Sciatic nerve (tissue), 2 donors: Measurements from ENCODE around the gene ABCA5. TPM values are rescaled to one million over a fixed set of nuclear protein-coding genes. Genes with fewer than 3 reads are reported as not detected.

Source experiments
- ATAC-seq: fragments of 200-7000 bp; cut with Tn5 transposase; one replicate; pipeline ENCODE4 v1.9.1; 2020; ENCODE audit warnings: mild to moderate bottlenecking, moderate library complexity
- DNase-seq: peaks from one replicate; pipeline ENCODE4 v3.0.0-alpha.2; 2020; ENCODE audit warnings: low spot score
- intact Hi-C: fragments of 100-400 bp; cut with DNase I; formaldehyde crosslinking; loops from one replicate; pipeline ENCODE4 v1.14.2; 2022
- total RNA-seq: library from RNA; stranded (reverse); fragmentation: NEBNext Ultra II Directional; extraction: Animal tissue kit (Norgen Biotek cat#: 25700); gene quantifications from one replicate; pipeline ENCODE4 v1.2.1, GENCODE V29; 2021
- donor health status: DM: no; HTN: no; CAD: no.
- donor health status: DM: no; HTN: no; CAD: no.

ABCA5 gene, protein sequence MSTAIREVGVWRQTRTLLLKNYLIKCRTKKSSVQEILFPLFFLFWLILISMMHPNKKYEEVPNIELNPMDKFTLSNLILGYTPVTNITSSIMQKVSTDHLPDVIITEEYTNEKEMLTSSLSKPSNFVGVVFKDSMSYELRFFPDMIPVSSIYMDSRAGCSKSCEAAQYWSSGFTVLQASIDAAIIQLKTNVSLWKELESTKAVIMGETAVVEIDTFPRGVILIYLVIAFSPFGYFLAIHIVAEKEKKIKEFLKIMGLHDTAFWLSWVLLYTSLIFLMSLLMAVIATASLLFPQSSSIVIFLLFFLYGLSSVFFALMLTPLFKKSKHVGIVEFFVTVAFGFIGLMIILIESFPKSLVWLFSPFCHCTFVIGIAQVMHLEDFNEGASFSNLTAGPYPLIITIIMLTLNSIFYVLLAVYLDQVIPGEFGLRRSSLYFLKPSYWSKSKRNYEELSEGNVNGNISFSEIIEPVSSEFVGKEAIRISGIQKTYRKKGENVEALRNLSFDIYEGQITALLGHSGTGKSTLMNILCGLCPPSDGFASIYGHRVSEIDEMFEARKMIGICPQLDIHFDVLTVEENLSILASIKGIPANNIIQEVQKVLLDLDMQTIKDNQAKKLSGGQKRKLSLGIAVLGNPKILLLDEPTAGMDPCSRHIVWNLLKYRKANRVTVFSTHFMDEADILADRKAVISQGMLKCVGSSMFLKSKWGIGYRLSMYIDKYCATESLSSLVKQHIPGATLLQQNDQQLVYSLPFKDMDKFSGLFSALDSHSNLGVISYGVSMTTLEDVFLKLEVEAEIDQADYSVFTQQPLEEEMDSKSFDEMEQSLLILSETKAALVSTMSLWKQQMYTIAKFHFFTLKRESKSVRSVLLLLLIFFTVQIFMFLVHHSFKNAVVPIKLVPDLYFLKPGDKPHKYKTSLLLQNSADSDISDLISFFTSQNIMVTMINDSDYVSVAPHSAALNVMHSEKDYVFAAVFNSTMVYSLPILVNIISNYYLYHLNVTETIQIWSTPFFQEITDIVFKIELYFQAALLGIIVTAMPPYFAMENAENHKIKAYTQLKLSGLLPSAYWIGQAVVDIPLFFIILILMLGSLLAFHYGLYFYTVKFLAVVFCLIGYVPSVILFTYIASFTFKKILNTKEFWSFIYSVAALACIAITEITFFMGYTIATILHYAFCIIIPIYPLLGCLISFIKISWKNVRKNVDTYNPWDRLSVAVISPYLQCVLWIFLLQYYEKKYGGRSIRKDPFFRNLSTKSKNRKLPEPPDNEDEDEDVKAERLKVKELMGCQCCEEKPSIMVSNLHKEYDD (N-terminal part only)
- 39.4 TPM for total RNA-seq

DNA sequence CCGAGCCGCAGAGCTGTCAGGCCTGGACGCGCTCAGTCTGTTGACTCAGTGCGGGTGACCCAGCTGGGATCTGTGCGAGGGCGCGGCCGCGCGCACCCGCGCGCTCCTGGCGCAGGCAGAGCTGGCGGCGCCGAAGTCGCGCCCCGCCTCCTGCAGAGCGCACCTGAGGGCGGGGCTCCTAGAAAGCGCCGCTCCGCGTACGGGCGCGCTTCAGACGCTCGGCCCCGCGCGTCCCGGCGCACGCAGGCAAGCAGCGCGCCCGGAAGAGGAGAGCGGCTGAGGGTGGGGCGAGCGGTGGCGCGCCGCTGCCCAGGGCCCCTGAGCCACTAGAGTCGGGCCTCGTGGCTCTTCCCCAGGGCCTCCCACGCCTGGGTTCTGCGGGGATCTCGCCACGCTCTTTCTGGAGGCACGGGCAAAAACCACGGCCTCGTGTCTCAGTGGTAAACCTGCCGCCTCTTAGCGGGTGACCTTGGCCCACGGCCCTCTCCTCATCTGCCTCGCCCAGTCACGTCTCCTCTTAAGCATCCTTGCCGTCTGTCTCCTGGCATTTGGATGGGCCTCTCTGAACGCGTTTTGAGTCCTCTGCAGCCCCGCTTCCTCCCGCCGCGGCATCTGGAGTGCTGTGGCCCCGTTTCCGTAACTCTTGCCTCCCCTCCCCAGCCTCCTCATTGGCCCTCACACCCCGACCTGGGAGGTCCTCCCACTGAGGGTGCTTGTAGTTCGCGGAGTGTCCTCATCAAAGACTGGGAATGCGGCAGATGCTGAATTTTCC is at the start of gene ABCA5:
ABCA5 (minus strand) TSS at position 74 of the 772 bp plus-strand sequence. CDS start 12,718 bp downstream, outside the sequence.
- intact Hi-C loops, result no loop called here
- DNase-seq (peak; percentile 87), ATAC-seq (peak; percentile 96)

DNA sequence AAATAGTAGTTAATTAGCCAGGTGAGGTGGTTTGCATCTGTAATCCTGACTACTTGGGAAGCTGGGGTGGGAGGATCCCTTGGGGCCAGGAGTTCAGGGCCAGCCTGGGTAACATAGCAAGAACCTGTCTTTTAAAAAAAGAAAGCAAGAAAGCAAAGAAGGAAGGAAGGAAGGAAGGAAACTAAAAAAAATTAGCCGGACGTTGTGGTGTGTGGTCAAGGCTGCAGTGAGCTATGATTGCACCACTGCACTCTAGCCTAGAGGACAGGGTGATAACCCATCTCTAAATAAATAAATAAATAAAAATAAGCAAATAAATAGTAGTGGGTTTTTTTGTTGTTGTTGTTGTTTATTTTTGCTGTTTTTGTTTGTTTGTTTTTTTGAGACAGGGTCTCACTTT is 48.3 kb upstream of the ABCA5 start:
- ATAC-seq (no peak), DNase-seq (no peak)
- intact Hi-C loops, result no loop called here

GRCh38 chr17:69373069-69373468 is 46.1 kb upstream of the ABCA5 start:
- intact Hi-C loops, result no loop called here
- DNase-seq (no peak), ATAC-seq (no peak)

DNA sequence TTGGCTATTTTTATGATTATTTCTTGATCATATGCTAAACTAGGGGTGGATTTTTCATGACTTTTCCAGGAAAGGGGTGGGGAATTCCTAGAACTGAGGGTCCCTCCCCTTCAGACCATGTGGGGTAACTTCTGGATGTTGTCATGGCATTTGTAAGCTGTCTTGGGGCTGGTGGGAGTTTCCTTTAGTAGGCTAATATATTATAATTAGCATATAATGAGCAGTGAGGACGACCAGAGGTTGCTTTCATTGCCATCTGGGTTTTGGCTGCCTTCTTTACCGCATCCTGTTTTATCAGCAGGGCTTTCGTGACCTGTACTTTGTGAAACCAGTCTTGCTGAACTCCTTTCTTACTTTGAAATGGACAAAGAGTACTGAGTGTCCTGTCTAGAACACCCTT is 40.4 kb upstream of the ABCA5 start:
- DNase-seq, result no peak
- intact Hi-C loops, result no loop called here
- ATAC-seq, result no peak

DNA sequence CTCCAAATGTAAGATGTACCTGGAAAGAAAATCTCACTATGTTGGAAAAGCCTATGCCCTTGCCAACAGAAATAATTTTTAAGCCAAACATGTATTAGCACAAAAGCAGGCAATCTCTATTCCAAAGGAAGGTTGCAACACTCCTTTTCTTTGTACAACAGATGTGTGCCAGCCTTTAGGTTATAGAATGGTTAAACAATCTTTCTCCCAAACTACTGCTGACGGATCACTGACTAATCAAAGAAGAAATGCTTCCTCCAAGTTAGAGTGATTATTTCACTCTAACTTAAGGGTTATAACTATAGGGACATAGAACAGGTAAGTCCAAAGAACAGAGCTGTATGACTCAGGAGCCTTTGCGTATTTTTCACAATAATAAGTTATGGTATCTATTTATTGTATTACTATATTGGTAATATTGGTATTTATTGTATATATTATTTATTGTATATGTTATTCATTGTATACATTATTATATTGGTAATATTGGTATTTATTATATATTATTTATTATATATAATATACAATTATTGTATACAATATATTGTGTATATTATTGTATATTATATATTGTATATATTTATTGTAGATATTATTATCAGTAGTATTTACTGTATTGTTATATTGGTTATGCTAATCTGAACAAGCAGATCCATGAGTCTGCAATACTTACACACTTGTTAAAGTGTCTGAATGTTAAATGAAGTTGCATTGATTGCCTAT is 36.7 kb upstream of the ABCA5 start:
- DNase-seq (no peak), ATAC-seq (no peak)
- intact Hi-C loops, result no loop called here

DNA sequence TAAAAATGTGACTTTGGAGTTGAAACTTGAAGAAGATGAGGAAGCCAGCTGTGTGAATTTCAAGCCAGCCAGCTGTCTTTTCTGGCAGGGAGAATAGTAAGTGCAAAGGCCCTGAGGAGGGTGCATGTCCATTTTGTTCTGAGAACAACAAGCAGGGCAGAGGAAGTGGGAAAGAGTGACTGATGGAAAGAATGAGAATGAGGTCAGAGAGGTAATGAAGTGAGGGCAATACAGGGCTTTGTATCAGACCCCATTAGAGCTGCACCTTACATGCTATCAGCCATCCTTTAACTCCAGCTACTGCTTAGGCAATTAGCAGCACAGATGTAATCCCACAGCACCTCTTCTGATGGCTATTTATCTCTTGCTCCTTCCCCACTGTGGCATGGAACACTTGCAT is 34.2 kb upstream of the ABCA5 start:
- no peak for DNase-seq
- ATAC-seq, result no peak
- intact Hi-C loops, result no loop called here

DNA sequence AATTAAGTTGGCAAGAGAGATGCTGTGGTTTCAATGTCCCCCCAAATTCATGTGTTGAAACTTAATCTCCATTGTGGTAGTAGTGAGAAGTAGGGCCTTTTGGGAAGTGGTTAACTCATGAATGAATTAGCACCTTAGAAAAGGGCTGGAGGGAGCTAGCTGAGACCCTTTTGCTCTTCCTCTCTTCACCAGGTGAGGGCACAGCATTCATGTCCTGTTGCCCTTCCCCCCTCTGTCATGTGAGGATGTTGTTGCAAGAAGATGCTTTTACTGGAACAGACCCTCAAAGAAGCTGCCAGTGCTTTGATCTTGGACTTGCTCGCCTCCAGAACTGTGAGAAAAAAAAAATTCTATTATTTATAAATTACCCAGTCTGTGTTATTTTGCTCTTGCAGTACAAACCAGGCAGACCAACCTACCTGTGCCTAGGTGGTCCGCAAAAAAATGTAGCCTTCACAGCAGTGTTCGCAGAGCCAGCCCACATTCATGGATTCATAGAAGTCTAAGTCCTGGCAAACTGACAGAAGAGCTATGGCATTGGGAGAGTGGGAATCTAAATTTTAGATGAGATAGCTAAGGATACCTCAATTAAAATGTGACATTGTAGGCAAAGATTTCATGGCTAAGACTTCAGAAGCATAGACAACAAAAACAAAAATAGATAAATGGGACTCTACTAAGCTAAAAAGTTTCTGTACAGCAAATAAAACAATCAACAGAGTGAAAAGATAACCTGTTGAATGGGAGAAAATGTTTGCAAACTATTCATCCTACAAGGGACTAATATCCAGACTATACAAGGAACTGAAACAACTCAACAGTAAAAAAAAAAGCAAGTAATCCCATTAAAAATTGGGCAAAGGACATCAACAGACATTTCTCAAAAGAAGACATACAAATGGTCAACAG is 32.0 kb upstream of the ABCA5 start:
- intact Hi-C loops, result no loop called here
- no peak for DNase-seq
- no peak for ATAC-seq

DNA sequence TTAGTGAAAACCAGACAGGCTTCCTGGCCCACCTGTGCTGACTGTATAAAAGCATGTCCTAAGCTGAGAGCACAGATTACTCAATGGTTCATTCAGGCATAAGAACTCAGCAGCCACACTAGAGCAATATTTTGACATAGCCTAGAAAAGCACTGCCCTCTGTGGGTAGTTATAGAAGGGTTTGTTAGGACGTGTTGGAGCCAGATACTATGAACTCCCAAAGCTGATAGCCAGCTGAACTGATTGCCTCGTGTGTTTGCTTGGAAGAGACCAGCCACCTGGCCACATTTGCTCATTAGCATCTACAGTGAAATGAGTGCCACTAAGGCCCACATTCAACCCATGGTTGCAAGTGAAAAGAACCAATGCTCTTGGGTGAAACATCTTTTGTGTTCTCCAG is 30.8 kb upstream of the ABCA5 start:
- DNase-seq, result no peak
- ATAC-seq, result no peak
- intact Hi-C loops, result no loop called here

- ATAC-seq, result no peak
- intact Hi-C loops, result no loop called here
These were observed 29.7 kb upstream of the ABCA5 start for GRCh38 chr17:69356625-69357024.

GRCh38 chr17:69350911-69351310 is 24.0 kb upstream of the ABCA5 start:
- ATAC-seq, result no peak
- intact Hi-C loops, result no loop called here
- no peak for DNase-seq

More at GRCh38 chr17:69356625-69357024, 29.7 kb upstream of the ABCA5 start:
- DNase-seq, result no peak

DNA sequence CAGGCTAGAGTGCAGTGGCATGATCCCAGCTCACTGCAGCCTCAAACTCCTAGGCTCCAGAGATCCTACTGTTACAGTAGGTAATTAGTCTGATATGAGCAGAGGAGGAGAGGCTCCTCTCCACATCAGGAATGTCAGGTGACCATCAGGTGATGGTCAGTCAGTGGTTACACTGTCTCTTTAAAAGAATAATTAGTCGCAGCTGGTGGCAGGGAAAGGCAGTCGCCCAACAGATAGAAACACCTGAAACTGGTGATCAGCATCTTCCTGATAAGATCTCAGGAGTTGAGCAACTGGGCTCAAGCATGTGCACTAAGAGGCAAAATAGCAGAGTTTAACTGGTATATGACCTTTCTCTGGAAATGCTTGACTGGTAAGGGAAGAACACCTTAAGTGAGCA is 21.5 kb upstream of the ABCA5 start:
- ATAC-seq (no peak), DNase-seq (no peak)
- intact Hi-C loops, result no loop called here

GRCh38 chr17:69346766-69347165 is 19.8 kb upstream of the ABCA5 start:
- intact Hi-C loops, result no loop called here
- ATAC-seq (no peak), DNase-seq (no peak)

DNA sequence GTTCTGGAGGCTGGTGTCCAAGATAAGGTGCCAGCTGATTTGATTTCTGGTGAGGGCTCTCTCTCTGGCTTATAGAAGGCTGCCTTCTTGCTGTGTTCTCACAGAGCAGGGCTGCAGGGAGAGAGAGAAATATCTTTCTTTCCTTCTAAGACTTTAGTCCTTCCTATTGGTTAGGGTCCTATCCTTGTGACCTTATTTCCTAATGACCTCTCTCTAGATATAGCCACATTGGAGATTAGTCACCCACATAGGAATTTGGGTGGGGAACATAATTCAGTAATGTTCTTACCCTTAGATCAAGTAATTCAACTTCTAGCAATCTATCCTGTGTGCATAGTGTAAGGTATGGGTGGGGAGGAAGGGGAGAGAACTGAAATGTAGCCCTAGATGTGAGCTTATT is 18.0 kb upstream of the ABCA5 start:
- intact Hi-C loops, result no loop called here
- no peak for DNase-seq
- no peak for ATAC-seq

- no peak for DNase-seq
- ATAC-seq, result no peak
- intact Hi-C loops, result no loop called here
These were observed 16.1 kb upstream of the ABCA5 start for GRCh38 chr17:69342896-69343644.

DNA sequence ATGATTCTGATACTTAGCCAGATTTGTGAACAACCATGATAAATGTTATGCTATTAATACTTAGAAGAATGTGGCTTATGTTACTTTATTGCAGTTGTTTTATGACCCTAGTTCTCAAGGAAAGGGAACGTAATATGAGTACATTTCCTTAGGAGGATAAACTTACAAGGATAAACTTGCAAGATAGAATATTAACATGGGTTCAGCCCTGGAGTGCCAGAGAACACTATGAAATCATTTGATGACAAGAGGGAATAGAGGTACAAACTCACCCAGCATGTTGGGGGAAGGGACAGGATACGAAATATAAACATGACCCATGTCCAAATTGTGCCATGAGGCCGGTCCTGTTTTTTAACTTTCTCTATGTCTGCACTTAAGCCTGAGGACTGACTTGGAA is 13.0 kb upstream of the ABCA5 start:
- DNase-seq, result no peak
- ATAC-seq, result no peak
- intact Hi-C loops, result no loop called here

DNA sequence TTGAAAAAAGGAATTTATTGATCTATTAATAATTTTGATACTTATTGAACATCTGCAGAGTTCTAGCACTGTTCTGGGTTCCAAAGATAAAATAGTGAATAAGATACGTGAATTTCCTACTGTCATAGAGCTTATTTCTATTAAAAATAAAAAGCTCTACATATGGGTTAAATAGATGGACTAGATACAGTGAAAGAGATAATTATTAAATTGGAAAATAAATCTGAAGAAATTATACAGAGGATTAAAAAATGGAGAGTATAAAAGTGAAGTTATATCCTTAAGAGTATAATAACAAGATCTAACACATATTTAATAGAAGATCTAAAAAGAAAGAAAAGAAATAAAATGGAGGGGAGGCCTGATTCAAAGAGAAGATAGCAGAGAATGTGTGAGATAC is 10.1 kb upstream of the ABCA5 start:
- intact Hi-C loops, result no loop called here
- no peak for DNase-seq
- no peak for ATAC-seq
